IgD-negative memory B cell (primary cell): ENCODE data around the gene IBA57. TPM values are rescaled to one million over a fixed set of nuclear protein-coding genes. Genes with fewer than 3 reads are reported as not detected.

Source experiments
- H3K27ac Mint-ChIP-seq, 3 donors: one replicate each; pipeline ENCODE4 v1.8.0; 2020 to 2022; ENCODE audit warnings: mild to moderate bottlenecking in 3 of 3, mixed read lengths in 3 of 3, moderate library complexity in 1 of 3
- H3K27me3 Mint-ChIP-seq: one replicate; pipeline ENCODE4 v1.8.0; 2021; ENCODE audit warnings: mixed read lengths
- H3K36me3 Mint-ChIP-seq: one replicate; pipeline ENCODE4 v1.8.0; 2020; ENCODE audit warnings: mild to moderate bottlenecking, mixed read lengths
- H3K4me1 Mint-ChIP-seq, 3 donors: one replicate each; pipeline ENCODE4 v1.8.0; 2020 to 2022; ENCODE audit warnings: mixed read lengths in 3 of 3, mild to moderate bottlenecking in 1 of 3
- H3K4me3 Mint-ChIP-seq, 4 donors: one replicate each; pipeline ENCODE4 v1.8.0; 2020 to 2022; ENCODE audit warnings: mild to moderate bottlenecking in 4 of 4, mixed read lengths in 4 of 4, moderate library complexity in 3 of 4
- H3K9me3 Mint-ChIP-seq, 3 donors: one replicate each; pipeline ENCODE4 v1.8.0; 2020 to 2021; ENCODE audit warnings: mixed read lengths in 3 of 3, mild to moderate bottlenecking in 1 of 3
- polyA plus RNA-seq: library from polyadenylated mRNA; unstranded; fragments of 300-500 nt; fragmentation: Illumina TruSeq; gene quantifications from one replicate; pipeline ENCODE4 v1.2.3, GENCODE V29; 2021

IBA57 gene
- polyA plus RNA-seq, 1 donor from 2014 or later: 3.3 TPM

DNA sequence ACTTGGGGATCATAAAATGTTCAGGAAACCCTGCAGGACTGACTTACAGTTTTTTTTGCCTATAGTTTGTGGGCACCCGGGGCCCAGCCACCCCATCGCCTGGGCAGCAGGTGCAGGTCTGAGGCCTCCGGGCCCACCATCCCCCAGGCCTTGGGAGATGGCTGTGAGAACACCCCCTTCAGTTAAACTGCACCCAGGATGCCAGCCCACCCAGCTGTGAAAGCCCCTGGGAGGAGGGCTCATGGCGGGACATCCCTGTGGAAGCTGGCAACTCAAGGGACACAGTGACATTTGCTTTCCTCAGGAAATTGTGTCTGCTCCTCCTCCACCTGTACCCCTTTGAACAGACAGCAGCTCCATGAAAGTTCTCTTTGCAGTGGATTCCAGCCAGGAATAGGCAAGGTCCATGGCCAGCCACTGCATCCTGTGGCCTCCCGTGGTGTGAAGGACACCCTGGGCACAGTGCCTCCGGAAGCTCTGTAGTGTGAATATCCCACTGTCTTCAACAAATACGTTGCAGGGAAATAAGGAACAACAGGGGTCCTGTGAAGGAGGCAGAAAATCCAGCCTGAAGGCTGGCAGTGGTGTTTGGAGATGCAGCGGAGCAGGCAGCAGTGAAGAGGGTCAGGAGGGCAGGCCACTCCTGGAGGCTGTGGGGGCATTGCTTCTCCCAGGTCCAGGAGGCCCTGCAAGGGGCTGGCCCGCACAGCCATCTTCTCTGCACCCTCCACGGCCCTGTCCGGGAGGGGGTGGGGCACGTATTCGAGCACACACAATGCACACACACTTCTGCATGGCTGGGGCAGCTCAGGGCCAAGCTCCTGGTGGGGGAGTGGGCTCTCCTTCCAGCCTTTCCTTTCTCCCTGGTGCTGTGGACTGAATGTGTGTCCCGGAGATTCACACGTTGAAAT lies 40.2 kb downstream of the IBA57 start:
- no peaks in the 10 kb centered on the region for H3K27me3 Mint-ChIP-seq

DNA sequence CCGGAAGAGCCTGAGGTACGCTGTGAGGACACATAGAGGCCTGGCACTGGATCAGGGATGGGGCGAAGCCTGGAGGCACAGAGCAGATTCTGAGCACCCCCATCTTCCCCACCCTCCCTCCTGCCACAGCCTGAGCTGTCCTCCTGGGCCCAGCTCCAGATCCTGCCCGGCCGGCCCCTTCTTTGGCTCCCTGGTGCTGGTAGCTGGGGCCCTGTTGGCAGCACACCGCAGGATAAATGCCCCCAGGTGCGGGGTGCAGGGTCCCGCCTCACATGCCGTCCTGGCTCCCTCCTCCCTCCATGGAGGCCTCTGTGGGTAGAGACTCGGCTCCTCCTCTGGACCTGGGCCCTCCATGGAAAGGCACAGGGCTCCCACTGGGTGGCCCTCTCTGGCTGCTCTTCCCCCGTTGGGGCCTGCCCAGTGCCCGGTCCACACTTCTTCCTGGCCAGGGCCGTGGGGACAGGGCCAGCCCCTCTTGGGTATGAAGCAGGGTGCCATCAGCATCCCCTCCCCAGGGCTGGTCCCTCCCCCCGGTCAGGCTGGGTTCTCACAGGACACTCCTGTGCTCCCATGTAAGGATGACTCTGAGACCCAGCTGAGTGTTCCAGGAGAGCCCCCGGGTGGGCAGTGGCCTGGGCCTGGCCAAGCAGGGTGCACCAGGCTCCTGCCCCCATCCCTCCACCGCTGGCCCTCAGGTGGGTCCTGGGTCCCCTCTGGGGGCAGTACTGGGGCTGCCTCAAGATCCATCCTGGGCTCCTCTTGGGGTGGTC lies 41.2 kb downstream of the IBA57 start:
- Mint-ChIP-seq H3K4me1 (no peaks in the 10 kb centered on the region), H3K27me3 (no peaks in the 10 kb centered on the region), H3K36me3 (no peaks in the 10 kb centered on the region), H3K27ac (no peak overlapping the region), H3K9me3 (no peaks in the 10 kb centered on the region), H3K4me3 (no peak overlapping the region)

More for the DNA sequence above, 40.2 kb downstream of the IBA57 start:
- H3K4me1 Mint-ChIP-seq: no peaks in the 10 kb centered on the region
- peak overlapping the region in 1 of 4 donors; percentile 43 for H3K4me3 Mint-ChIP-seq
- no peaks in the 10 kb centered on the region for H3K9me3 Mint-ChIP-seq
- no peak overlapping the region for H3K27ac Mint-ChIP-seq
- H3K36me3 Mint-ChIP-seq: peaks cover 1% of the 10 kb centered on the region

DNA sequence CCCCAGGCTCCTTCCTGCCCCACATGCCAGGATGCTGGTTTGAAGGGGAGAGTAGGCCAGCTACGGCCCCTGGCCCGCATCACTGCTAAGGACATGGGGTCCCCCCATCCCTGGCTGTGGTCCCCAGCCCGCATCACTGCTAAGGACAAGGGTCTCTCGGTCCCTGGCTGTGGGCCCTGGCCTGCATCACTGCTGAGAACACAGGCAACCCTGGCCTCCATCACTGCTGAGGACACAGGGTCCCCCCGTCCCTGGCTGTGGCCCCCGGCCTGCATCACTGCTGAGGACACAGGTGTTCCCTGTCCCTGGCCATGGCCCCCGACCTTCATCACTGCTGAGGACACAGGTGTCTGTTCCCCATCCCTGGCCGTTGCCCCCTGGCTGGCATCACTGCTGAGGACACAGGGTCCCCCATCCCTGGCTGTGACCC lies 41.8 kb downstream of the IBA57 start:
- Mint-ChIP-seq H3K36me3 (no peaks in the 10 kb centered on the region), H3K4me3 (no peak overlapping the region), H3K27me3 (no peaks in the 10 kb centered on the region), H3K27ac (no peak overlapping the region), H3K9me3 (no peaks in the 10 kb centered on the region), H3K4me1 (no peaks in the 10 kb centered on the region)

DNA sequence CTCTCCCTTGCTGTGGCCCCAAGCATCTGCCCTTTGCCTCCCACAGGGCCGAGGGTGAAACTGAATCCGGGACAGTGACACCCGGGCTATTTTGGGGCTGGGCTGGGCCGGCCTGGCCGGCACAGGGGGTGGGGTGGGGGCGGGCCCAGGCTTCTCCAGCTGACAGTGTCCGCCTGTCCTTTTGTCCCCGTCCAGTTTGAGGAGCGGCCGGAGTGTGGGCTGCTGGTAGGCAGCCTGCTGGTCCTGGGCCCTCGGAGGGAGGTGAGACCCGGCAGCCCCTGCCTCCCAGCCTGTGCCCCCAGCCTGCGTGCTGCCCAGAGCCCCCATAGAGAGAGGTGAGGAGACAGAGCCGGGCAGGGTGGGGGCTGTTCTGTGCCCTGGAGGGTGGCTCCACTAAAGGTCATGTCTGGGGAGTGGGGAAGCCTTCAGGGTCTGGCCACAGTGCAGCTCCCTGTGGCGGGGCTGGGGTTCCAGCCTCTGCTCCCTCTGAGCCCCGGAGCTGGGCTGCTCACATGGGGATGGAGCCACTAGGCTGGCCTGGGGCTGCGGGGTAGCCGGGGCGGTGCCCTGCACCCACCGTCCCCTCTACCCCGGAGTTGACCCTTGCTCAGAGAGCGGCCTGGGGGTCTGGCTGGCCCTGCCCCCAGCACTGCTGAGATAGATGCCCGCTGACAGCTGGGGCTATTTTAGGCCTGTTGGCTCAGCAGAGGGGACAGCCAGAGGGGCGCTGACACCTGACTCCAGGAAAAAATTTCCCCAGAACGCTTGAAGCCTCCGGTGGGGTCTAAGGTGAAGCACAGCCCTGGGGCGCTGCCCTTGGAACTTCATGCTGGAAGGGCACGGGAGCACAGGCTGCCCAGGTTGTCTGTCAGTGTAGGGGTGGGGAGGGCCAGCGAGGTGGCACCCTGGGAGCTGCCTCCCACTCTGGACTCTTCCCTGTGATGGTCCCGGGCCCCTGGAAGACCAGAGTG lies 42.5 kb downstream of the IBA57 start, which contains the start of gene OBSCN:
Gene OBSCN, plus strand, starts transcription at position 194 of the 971 bp plus-strand sequence. CDS start 3,740 bp downstream, outside the sequence.
- Mint-ChIP-seq H3K9me3 (no peaks in the 10 kb centered on the region), H3K36me3 (no peaks in the 10 kb centered on the region), H3K27me3 (no peaks in the 10 kb centered on the region), H3K27ac (no peak within 1 kb of the TSS), H3K4me1 (no peaks in the 10 kb centered on the region), H3K4me3 (no peak within 1 kb of the TSS)

DNA sequence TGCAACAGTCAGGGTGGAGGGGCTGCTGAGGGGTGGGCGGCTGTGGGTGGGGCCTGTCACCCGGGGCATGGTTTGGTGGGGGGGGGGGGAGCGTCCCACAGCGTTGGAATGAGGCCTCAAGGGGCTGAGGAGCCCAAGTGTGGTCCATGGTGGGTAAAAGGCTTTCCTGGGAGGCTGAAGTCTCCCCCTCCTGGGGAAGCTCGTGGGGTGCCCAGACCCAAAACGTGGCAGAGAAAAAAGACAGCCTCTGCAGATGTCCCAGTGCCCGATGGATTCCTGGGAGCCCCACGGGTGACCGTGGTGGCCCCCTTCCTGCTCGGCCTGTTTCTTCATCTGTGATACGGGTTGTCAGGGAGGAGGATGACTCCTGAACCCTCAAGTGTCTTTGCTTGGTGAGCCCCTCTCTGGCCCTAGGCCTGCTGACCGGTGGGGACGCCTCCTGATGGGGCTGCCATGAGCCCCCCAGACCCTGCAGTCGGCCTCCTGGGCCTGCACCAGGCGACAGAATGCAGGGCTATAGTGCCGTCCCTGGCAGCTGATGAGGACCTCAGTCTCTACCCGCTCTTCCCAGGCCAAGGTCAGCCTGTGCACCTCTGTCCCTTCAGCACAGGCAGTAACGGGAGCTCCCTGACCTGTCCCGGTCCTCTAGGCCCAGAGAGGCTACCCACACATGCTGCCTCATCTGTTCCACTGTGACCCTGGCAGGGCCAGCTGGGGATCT lies 43.4 kb downstream of the IBA57 start:
- Mint-ChIP-seq H3K4me1 (peaks cover 0 to 2% (median 0%) of the 10 kb centered on the region in 3 donors), H3K4me3 (no peak overlapping the region), H3K9me3 (no peaks in the 10 kb centered on the region), H3K36me3 (no peaks in the 10 kb centered on the region), H3K27ac (no peak overlapping the region), H3K27me3 (no peaks in the 10 kb centered on the region)

DNA sequence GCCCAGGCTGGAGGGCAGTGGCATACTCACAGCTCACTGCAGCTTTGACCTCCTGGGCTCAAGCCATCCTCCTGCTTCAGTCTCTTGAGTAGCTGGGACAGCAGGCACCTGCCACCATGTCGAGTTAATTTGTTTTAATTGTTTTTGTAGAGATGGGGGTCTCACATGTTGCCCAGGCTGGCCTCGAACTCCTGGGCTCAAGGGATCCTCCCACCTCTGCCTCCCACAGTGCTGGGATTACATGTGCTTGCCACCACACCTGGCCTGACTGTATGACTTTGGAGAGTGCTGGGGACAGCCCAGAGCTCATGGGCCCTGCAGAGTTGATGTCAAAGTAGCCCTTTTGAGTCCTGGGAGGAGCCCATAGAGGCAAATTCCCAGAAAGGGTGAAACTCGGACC lies 44.1 kb downstream of the IBA57 start:
- Mint-ChIP-seq H3K27me3 (no peaks in the 10 kb centered on the region), H3K27ac (no peak overlapping the region), H3K4me3 (no peak overlapping the region), H3K36me3 (no peaks in the 10 kb centered on the region), H3K9me3 (no peaks in the 10 kb centered on the region), H3K4me1 (peaks cover 0 to 2% (median 0%) of the 10 kb centered on the region in 3 donors)

DNA sequence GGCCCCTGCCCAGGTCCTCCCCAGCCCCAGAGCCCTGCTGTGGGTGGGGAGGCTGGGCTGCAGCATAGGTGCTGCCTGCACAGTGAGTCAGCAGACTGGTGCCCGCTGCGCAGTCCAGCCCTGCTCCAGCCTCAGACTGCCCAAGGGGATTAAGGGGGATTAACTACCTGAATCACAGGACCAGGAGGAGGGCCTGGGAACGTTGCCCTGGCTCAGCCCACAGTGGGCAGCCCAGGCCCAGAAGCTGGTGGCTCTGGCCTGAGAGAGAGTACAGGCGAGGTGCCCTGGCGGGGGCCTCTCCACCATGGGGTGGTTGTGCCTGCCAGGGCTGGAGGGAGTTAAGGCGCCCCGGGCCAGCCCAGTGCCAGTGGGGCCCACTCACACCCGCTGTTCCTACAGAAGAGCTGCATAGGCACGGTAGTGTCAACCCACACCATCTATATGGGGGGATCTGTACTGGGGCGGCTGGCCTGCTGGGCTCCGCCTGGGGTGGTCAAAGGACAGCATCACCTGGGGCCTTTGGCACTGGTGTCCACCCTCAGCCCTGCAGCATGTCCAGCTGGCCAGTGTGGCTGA lies 44.6 kb downstream of the IBA57 start:
- Mint-ChIP-seq H3K27ac (no peak overlapping the region), H3K9me3 (no peaks in the 10 kb centered on the region), H3K4me1 (peaks cover 0 to 2% (median 0%) of the 10 kb centered on the region in 3 donors), H3K4me3 (peak overlapping the region in 1 of 4 donors; percentile 39), H3K27me3 (no peaks in the 10 kb centered on the region), H3K36me3 (no peaks in the 10 kb centered on the region)

DNA sequence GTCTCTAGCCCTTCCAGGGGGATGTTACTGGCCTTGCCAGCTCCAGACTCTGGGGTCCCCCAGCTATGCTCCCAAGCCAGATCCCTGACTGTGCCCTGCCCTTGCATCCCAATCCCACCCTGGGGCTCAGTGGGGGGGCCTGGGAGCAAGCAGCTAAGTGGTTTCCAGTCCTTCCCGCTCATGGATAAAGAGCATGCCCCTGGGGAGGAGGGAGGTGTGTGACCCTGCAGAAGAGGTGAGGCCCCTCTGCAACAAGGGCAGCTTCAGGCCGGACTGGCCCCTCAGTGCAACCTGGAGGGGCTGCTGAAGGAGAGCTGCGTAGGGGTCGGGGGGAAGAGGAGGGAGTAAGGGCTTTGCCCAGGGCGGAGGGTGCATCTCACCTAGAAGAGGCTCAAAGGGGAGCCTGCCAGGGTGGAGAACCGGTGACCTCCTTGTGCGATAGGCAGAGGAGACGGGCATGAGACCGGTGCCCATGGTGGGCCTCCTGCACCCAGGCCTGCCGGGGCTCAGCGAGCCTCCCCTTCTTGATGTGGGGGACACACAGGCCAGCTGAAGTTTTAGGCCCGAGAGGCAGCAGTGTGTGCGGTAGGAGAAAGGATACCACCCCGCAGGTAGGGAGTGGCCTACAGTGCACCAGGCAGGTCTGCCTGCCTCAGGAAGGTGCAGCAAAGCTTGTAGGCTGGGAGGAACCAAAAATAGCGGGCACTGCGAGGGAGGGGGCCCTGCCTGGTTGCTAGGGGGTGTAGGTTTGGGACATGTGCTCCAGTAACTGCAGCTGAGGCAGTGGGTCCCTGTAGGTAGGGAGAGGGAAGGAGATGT lies 45.3 kb downstream of the IBA57 start:
- H3K4me3 Mint-ChIP-seq: peak overlapping the region in 3 of 4 donors; percentile 12 to 85 (median 65)
- H3K36me3 Mint-ChIP-seq: no peaks in the 10 kb centered on the region
- H3K27me3 Mint-ChIP-seq: no peaks in the 10 kb centered on the region
- no peak overlapping the region for H3K27ac Mint-ChIP-seq
- H3K4me1 Mint-ChIP-seq: peaks cover 0 to 2% (median 0%) of the 10 kb centered on the region in 3 donors
- H3K9me3 Mint-ChIP-seq: no peaks in the 10 kb centered on the region

DNA sequence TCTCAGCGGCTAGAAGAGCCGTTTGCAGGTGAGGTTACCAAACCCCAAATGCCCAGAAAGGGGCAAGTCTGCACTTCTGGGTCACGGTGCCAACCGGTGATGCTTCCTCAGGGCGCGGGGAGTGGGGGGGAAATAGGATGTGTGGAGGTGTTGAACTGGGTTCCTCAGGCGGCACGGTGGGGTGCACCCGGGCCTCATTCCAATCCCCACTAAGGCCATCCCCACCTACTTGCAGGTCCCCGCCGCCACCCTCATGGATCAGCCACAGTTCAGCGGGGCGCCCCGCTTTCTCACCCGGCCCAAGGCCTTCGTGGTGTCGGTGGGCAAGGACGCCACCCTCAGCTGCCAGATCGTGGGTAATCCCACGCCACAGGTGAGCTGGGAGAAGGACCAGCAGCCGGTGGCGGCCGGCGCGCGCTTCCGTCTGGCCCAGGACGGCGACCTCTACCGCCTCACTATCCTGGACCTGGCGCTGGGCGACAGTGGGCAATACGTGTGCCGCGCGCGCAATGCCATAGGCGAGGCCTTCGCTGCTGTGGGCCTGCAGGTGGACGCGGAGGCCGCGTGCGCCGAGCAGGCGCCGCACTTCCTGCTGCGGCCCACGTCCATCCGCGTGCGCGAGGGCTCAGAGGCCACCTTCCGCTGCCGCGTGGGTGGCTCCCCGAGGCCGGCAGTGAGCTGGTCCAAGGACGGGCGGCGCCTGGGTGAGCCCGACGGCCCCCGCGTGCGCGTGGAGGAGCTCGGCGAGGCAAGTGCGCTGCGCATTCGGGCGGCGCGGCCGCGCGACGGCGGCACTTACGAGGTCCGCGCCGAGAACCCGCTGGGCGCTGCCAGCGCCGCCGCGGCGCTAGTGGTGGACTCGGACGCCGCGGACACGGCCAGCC lies 46.2 kb downstream of the IBA57 start:
- H3K4me1 Mint-ChIP-seq: peaks cover 0 to 4% (median 0%) of the 10 kb centered on the region in 3 donors
- no peak overlapping the region for H3K27ac Mint-ChIP-seq
- H3K9me3 Mint-ChIP-seq: no peaks in the 10 kb centered on the region
- H3K36me3 Mint-ChIP-seq: no peaks in the 10 kb centered on the region
- peak overlapping the region in 3 of 4 donors; percentile 12 to 85 (median 65) for H3K4me3 Mint-ChIP-seq
- H3K27me3 Mint-ChIP-seq: no peaks in the 10 kb centered on the region

DNA sequence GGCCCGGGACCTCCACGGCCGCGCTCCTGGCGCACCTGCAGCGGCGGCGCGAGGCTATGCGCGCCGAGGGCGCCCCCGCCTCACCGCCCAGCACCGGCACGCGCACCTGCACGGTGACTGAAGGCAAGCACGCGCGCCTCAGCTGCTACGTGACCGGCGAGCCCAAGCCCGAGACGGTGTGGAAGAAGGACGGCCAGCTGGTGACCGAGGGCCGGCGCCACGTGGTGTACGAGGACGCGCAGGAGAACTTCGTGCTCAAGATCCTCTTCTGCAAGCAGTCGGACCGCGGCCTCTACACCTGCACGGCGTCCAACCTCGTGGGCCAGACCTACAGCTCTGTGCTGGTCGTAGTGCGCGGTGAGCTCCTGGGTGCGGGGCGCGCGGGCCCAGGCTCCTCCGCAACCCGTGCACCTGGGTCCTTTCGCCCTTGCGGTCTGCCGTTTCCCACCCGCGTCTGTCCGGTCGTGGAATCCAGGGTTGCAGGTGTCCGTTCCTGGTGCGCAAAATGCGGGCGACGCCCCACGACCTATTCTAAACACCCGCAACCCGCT lies 46.9 kb downstream of the IBA57 start:
- no peak overlapping the region for H3K27ac Mint-ChIP-seq
- no peaks in the 10 kb centered on the region for H3K9me3 Mint-ChIP-seq
- H3K36me3 Mint-ChIP-seq: no peaks in the 10 kb centered on the region
- peaks cover 0 to 4% (median 0%) of the 10 kb centered on the region in 3 donors for H3K4me1 Mint-ChIP-seq
- no peaks in the 10 kb centered on the region for H3K27me3 Mint-ChIP-seq
- no peak overlapping the region for H3K4me3 Mint-ChIP-seq

DNA sequence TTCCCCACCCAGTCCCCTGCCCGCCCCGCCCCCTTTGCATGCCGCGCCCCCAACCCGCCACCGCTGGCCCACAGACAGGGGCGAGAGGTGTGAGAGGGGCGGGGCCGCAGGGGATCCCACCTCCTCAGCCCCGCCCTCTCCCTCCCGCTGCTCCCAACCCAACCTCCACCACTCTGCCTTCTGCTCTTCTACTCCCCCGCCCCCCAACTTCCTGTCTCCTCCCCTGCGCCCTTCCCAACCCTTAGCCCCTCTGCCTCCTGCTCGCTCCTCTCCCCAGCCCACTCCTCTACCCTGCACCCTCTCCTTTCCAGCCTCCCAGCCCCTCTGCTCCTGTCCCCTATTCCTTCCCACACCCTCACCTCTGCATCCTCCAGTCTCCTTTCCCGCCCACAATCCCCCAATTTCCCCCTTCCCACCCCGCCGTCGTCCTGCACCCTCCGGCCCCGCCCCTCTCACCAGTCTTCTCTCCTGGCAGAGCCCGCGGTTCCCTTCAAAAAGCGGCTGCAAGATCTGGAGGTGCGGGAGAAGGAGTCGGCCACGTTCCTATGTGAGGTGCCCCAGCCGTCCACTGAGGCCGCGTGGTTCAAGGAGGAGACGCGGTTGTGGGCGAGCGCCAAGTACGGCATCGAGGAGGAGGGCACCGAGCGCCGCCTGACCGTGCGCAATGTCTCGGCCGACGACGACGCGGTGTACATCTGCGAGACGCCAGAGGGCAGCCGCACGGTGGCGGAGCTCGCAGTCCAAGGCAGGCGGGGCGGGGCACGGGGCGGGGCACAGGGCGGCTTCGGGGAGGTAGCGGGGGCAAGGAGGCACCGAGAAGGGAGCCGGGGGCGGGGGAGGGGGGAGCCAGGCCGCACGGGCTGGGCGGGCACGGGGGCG lies 47.6 kb downstream of the IBA57 start:
- Mint-ChIP-seq H3K4me1 (peaks cover 0 to 4% (median 1%) of the 10 kb centered on the region in 3 donors), H3K4me3 (peak overlapping the region; percentile 61 to 96 (median 92)), H3K9me3 (no peaks in the 10 kb centered on the region), H3K27me3 (no peaks in the 10 kb centered on the region), H3K27ac (peak overlapping the region in 1 of 3 donors; percentile 71), H3K36me3 (no peaks in the 10 kb centered on the region)
